Esophagus squamous epithelium (tissue), 4 donors: ENCODE data around the gene FGR.

Experiments
- POLR2A ChIP-seq, 4 donors: fragments of 450-650 bp; IDR thresholded peaks; one replicate each; pipeline ENCODE4 v1.6.1; 2017; ENCODE audit warnings: antibody characterized with exemption in 4 of 4, mild to moderate bottlenecking in 4 of 4, moderate library complexity in 3 of 4
- TF ChIP-seq, protein P1 (sequence below), 6 experiments: fragments of 450-650 bp in 4 of 6; fragments of 200-600 bp in 2 of 6; sonication (generic) in 2 of 6; IDR thresholded peaks; one replicate each; pipeline ENCODE4 v1.5.1; 2016 to 2019; ENCODE audit warnings: antibody characterized with exemption in 6 of 6, mild to moderate bottlenecking in 4 of 6, moderate library complexity in 4 of 6

DNA sequence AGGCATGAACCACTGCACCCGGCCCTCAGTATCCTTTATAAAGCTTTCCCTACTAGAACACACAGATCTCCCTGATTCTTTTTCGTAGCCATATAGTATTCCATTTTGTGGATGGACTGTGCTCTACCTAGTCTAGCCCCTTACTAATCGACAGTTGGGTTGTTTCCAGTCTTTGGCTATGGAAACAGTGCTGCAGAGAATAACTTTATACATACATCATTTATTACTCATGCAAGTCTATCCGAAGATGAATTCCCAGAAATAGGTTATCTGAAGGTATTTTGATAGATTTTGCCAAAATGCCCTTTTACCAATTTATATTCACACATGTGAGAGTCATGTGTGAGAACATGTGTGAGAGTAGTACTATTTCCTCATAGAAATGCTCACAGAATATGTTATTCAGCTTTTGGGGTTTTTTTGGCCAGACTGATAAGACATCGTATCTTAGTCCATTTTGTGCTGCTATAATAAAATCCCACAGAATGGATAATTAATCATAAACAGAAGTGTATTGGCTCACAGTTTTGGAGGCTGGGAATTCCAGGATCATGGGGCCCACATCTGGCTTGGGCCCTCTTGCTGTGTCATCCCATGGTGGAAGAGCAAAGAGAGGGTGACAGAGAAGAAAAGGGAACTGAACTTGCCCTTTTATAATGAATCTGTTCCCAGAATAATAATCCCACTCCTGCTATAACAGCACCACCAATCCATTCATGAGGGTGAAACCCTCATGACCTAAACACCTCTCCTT, 17.3 kb upstream of the FGR start:
- TF ChIP-seq, protein P1, sequence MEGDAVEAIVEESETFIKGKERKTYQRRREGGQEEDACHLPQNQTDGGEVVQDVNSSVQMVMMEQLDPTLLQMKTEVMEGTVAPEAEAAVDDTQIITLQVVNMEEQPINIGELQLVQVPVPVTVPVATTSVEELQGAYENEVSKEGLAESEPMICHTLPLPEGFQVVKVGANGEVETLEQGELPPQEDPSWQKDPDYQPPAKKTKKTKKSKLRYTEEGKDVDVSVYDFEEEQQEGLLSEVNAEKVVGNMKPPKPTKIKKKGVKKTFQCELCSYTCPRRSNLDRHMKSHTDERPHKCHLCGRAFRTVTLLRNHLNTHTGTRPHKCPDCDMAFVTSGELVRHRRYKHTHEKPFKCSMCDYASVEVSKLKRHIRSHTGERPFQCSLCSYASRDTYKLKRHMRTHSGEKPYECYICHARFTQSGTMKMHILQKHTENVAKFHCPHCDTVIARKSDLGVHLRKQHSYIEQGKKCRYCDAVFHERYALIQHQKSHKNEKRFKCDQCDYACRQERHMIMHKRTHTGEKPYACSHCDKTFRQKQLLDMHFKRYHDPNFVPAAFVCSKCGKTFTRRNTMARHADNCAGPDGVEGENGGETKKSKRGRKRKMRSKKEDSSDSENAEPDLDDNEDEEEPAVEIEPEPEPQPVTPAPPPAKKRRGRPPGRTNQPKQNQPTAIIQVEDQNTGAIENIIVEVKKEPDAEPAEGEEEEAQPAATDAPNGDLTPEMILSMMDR (IDR thresholded peaks at IDR 0.05) = no peak
- TF ChIP-seq POLR2A (IDR thresholded peaks at IDR 0.05) = no peak
